Endothelial cell (in vitro differentiated cells): ENCODE results near the gene ARHGEF33. TPM values are rescaled to one million over a fixed set of nuclear protein-coding genes. Genes with fewer than 3 reads are reported as not detected.

Experiments
- DNase-seq: peaks from one replicate; pipeline ENCODE4 v3.0.0; 2021; ENCODE audit warnings: low spot score
- H3K27ac Mint-ChIP-seq: one replicate; pipeline ENCODE4 v1.8.0; 2021; ENCODE audit warnings: mixed read lengths, inconsistent platforms; ENCODE audit not compliant: unreplicated experiment
- H3K27me3 Mint-ChIP-seq: one replicate; pipeline ENCODE4 v1.8.0; 2021; ENCODE audit warnings: mild to moderate bottlenecking, moderate library complexity, mixed read lengths, inconsistent platforms; ENCODE audit not compliant: unreplicated experiment
- H3K36me3 Mint-ChIP-seq: one replicate; pipeline ENCODE4 v1.8.0; 2021; ENCODE audit warnings: mild to moderate bottlenecking, low read depth, mixed read lengths, inconsistent platforms; ENCODE audit not compliant: unreplicated experiment
- H3K4me1 Mint-ChIP-seq: one replicate; pipeline ENCODE4 v1.8.0; 2021; ENCODE audit warnings: mild to moderate bottlenecking, mixed read lengths, inconsistent platforms; ENCODE audit not compliant: unreplicated experiment
- H3K4me3 Mint-ChIP-seq: one replicate; pipeline ENCODE4 v1.8.0; 2021; ENCODE audit warnings: mild to moderate bottlenecking, mixed read lengths, inconsistent platforms; ENCODE audit not compliant: unreplicated experiment
- H3K9me3 Mint-ChIP-seq: one replicate; pipeline ENCODE4 v1.8.0; 2021; ENCODE audit warnings: mixed read lengths, inconsistent platforms; ENCODE audit not compliant: unreplicated experiment
- total RNA-seq: library from RNA; stranded (reverse); fragmentation: NEBNext Ultra II Directional; extraction: Animal tissue kit (Norgen Biotek cat#: 25700); gene quantifications from one replicate; pipeline ENCODE4 v1.2.1, GENCODE V29; 2021; ENCODE audit not compliant: unreplicated experiment
- TF ChIP-seq, protein P1 (sequence below): fragments of 200-600 bp; sonication (generic); IDR thresholded peaks from one replicate; pipeline ENCODE4 v1.5.0; 2021; ENCODE audit warnings: antibody characterized with exemption; ENCODE audit not compliant: unreplicated experiment

The ARHGEF33 gene
- total RNA-seq, 1 donor from 2014 or later: 0.69 TPM

DNA sequence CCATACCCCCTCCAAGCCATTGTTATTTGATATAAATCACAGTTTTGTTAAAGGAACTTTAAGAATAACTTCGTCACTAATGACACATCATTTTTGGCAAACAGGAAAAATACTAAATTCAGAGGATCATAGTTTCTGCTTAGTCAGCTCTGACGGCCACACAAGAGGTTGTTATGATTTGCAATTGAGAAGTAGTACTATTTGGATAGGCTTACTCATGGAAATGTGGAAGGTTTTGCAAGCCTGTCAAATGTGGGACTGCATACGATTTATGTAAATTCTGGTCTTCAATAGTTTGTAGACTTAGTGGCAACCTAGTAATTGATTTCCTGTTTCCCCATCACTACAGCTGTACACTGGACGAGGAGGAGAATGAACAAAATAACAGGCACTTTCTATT is 108.1 kb downstream of the ARHGEF33 start:
- TF ChIP-seq, protein P1, sequence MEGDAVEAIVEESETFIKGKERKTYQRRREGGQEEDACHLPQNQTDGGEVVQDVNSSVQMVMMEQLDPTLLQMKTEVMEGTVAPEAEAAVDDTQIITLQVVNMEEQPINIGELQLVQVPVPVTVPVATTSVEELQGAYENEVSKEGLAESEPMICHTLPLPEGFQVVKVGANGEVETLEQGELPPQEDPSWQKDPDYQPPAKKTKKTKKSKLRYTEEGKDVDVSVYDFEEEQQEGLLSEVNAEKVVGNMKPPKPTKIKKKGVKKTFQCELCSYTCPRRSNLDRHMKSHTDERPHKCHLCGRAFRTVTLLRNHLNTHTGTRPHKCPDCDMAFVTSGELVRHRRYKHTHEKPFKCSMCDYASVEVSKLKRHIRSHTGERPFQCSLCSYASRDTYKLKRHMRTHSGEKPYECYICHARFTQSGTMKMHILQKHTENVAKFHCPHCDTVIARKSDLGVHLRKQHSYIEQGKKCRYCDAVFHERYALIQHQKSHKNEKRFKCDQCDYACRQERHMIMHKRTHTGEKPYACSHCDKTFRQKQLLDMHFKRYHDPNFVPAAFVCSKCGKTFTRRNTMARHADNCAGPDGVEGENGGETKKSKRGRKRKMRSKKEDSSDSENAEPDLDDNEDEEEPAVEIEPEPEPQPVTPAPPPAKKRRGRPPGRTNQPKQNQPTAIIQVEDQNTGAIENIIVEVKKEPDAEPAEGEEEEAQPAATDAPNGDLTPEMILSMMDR: no peak
- H3K9me3 Mint-ChIP-seq: no peaks in the 10 kb centered on the region
- no peaks in the 10 kb centered on the region for H3K27me3 Mint-ChIP-seq
- no peak overlapping the region for H3K4me3 Mint-ChIP-seq
- no peaks in the 10 kb centered on the region for H3K4me1 Mint-ChIP-seq
- H3K36me3 Mint-ChIP-seq: peaks cover 19% of the 10 kb centered on the region
- no peak for DNase-seq
- no peak overlapping the region for H3K27ac Mint-ChIP-seq

DNA sequence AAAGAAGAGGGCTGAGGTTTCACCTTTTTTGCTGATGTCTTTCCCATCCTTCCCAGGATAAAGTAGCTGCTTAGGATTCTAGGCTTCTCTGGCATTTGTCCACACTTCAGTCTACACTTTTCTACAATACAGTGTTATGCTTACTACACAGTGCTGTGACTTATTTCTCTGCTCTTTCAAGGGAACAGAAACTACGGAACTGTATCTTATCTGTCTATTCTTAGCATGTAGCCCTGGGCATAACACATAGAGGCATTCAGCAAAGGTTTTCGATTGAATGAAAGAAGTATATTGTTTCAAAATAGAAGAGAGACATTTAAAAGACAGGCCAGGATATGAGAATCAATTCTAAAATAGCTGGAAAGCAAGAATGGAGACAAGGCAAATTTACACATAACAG is 110.9 kb downstream of the ARHGEF33 start:
- Mint-ChIP-seq H3K4me3 (no peak overlapping the region), H3K27me3 (no peaks in the 10 kb centered on the region), H3K9me3 (no peaks in the 10 kb centered on the region), H3K27ac (no peak overlapping the region), H3K36me3 (peaks cover 20% of the 10 kb centered on the region), H3K4me1 (peaks cover under 1% of the 10 kb centered on the region)
- no peak for DNase-seq
- TF ChIP-seq, protein P1: no peak

DNA sequence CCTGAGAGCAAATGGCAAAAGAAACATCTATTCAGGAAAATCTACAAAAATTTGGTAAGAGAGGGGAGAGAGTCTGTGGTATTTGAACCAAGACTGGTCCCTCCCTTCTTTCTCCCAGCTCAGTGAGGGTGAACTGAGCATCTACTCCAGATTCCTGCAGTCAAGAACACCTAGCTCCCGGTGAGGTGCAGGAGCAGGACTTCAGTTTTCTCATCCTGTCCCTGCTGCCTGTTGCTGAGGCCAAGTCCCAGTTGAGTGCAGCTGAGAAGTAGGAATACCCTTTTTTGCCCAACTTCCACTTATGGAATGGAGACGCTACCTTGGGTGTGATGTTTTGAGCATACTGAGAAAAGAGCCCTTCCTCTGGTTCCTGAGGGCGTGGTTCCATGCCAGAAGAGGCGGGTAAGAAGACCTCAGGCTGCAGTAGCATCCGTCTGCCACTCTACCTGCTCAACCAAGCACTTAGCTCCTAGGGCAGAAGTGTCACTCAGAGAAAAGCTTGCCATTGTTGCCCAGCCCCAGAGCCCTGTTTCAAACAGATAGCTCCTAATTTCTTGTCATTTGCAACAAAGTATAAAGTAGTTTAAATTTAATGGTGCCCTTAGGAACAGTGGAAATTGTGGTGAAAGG is 118.3 kb downstream of the ARHGEF33 start:
- TF ChIP-seq, protein P1: no peak
- peaks cover 9% of the 10 kb centered on the region for H3K36me3 Mint-ChIP-seq
- H3K27me3 Mint-ChIP-seq: no peaks in the 10 kb centered on the region
- no peak for DNase-seq
- H3K4me1 Mint-ChIP-seq: peaks cover 3% of the 10 kb centered on the region
- H3K27ac Mint-ChIP-seq: no peak overlapping the region
- no peak overlapping the region for H3K4me3 Mint-ChIP-seq
- no peaks in the 10 kb centered on the region for H3K9me3 Mint-ChIP-seq

DNA sequence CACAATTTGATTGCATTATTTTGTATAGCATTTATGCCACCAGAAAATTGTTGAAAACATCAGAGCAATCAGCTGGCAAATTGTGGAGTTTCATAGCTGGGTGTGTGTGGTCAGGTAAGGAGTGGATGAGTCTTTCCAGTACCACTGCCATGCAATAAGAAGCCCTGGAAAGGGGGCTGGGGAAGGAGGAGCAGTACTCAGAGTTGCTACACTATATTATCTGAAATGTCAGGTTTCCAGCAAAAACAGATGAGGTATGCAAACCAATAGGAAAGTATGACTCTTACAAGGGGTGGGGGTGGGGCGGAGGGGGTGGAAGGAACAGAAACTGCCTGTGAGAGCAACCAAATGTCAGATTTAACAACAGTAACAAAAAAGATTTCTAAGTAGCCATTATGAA is 119.0 kb downstream of the ARHGEF33 start:
- TF ChIP-seq, protein P1: no peak
- Mint-ChIP-seq H3K4me3 (no peak overlapping the region), H3K4me1 (peaks cover 3% of the 10 kb centered on the region), H3K27me3 (no peaks in the 10 kb centered on the region), H3K36me3 (peaks cover 11% of the 10 kb centered on the region), H3K9me3 (no peaks in the 10 kb centered on the region), H3K27ac (no peak overlapping the region)
- no peak for DNase-seq

DNA sequence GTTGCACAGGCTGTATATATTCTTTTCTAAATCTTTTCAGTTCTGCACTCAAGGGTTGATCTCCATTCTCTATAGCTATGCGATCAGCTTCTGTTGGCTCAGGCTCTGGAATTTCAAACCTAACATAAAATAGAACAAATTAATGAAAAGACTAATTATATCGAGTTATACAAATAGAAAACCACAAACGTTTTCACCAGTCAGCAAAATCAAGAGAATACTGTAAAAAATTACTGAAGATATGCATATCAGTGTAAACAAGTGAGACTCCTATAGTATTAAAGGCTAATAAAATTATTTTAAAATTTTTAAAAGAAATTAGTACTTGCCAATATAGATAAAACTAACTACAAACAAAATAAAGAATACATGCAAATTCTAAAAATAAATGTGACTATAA is 124.2 kb downstream of the ARHGEF33 start:
- TF ChIP-seq, protein P1: no peak
- DNase-seq: no peak
- peaks cover 3% of the 10 kb centered on the region for H3K4me1 Mint-ChIP-seq
- H3K9me3 Mint-ChIP-seq: no peaks in the 10 kb centered on the region
- H3K27ac Mint-ChIP-seq: no peak overlapping the region
- H3K27me3 Mint-ChIP-seq: no peaks in the 10 kb centered on the region
- peaks cover 3% of the 10 kb centered on the region for H3K36me3 Mint-ChIP-seq
- no peak overlapping the region for H3K4me3 Mint-ChIP-seq
